Left renal pelvis (tissue), 4 donors: Measurements from ENCODE around the gene FIBP. TPM values are rescaled to one million over a fixed set of nuclear protein-coding genes. Genes with fewer than 3 reads are reported as not detected.
"Not testable (repeated sequence)": the region's sequence is repeated elsewhere in the genome, so short reads cannot be mapped to it uniquely, and the experiment has no call there.

Source experiments
- DNase-seq, 4 donors: peaks; one replicate each; pipeline ENCODE4 v3.0.0-alpha.2; 2013; ENCODE audit warnings: low read depth in 4 of 4, low spot score in 3 of 4
- polyA plus RNA-seq, 4 donors: library from polyadenylated mRNA; unstranded; fragments of 120-200 nt; gene quantifications; one replicate each; pipeline ENCODE4 v1.2.1, GENCODE V29; 2013; ENCODE audit not compliant: insufficient read length in 4 of 4

Gene FIBP
- polyA plus RNA-seq, 4 donors = 65.4 to 95.5 (median 90.1) TPM

GRCh38 chr11:65915101-65915820 lies 27.0 kb upstream of the FIBP start:
- no peak for DNase-seq

- no peak for DNase-seq
Measured at GRCh38 chr11:65912845-65913244, 24.6 kb upstream of the FIBP start.

- DNase-seq = no peak
Measured at GRCh38 chr11:65911682-65912568, 23.7 kb upstream of the FIBP start.

- no peak for DNase-seq
Measured at GRCh38 chr11:65907878-65908277, 19.6 kb upstream of the FIBP start.

GRCh38 chr11:65906602-65907001 lies 18.3 kb upstream of the FIBP start:
- no peak for DNase-seq

GRCh38 chr11:65903715-65904114 lies 15.4 kb upstream of the FIBP start:
- DNase-seq = no peak

- no peak for DNase-seq
Measured at GRCh38 chr11:65903068-65903481, 14.8 kb upstream of the FIBP start.

GRCh38 chr11:65900899-65901180 lies 12.6 kb upstream of the FIBP start:
- no peak for DNase-seq

- no peak for DNase-seq
Measured at GRCh38 chr11:65900125-65900898, 12.0 kb upstream of the FIBP start, which contains the start of gene FOSL1. FOSL1 (minus strand) TSS chr11:65900388; CDS start chr11:65900339, 49 bp downstream.

- DNase-seq = no peak
Measured at GRCh38 chr11:65899356-65900124, 11.3 kb upstream of the FIBP start.

GRCh38 chr11:65898656-65899355 lies 10.5 kb upstream of the FIBP start:
- DNase-seq = no peak

- DNase-seq = no peak
Measured at GRCh38 chr11:65897020-65897471, 8.8 kb upstream of the FIBP start.

GRCh38 chr11:65896034-65896999 lies 8.0 kb upstream of the FIBP start:
- DNase-seq = no peak

GRCh38 chr11:65895482-65895981 lies 7.3 kb upstream of the FIBP start:
- DNase-seq = no peak

GRCh38 chr11:65894034-65894591 lies 5.8 kb upstream of the FIBP start:
- DNase-seq = no peak

- DNase-seq = no peak
Measured at GRCh38 chr11:65892661-65893317, 4.5 kb upstream of the FIBP start.

- not testable (repeated sequence) for DNase-seq
Measured at GRCh38 chr11:65892137-65892540, 3.9 kb upstream of the FIBP start.
